ENCODE results near the gene SLC37A1. TPM values are rescaled to one million over a fixed set of nuclear protein-coding genes. Genes with fewer than 3 reads are reported as not detected.

Gene SLC37A1
- total RNA-seq, 1 donor, result 1.7 TPM

DNA sequence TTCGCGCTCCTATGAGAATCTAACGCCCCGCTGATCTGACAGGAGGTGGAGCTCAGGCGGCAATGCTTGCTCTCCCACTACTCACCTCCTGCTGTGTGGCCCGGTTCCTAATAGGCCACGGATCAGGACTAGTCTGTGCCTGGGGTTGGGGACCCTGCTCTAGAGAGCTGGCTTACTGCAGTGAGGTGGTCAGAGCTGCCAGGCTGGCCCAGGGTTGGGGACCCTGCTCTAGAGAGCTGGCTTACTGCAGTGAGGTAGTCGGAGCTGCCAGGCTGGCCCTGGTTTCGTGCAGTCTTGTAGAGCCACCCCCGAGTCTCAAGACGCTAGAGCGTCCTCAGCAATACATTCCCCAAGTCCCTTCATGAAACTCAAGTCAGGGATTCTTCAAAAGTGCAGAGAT, 27.5 kb downstream of the SLC37A1 start:
- no peak overlapping the region for H3K4me3 ChIP-seq (ENCODE audit: low read depth, low read length)
- no peak for TF ChIP-seq CTCF (IDR thresholded peaks at IDR 0.05; ENCODE audit: insufficient read depth, low read depth, low read length)
- DNase-seq (ENCODE audit: low read depth), result no peak

DNA sequence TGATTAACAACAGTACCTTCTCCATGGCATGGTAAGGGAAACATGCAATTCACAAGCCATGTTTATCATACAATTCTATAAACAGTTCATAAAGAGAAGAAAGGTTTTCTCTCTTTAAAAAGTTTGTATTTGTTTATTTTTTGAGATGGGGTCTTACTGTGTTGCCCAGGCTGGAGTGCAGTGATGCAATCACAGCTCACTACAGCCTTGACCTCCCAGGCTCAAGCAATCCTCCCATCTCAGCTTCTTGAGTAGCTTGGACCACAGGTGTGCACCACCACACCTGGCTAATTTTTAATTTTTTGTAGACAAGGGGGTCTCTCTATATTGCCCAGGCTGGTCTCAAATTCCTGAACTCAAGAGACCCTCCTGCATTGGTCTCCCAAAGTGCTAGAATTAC, 28.0 kb downstream of the SLC37A1 start:
- no peak overlapping the region for H3K4me3 ChIP-seq (ENCODE audit: low read depth, low read length)
- TF ChIP-seq CTCF (IDR thresholded peaks at IDR 0.05; ENCODE audit: insufficient read depth, low read depth, low read length), result no peak
- DNase-seq (ENCODE audit: low read depth), result no peak

GRCh38 chr21:42542196-42542595, 28.5 kb downstream of the SLC37A1 start:
- DNase-seq (ENCODE audit: low read depth), result no peak
- H3K4me3 ChIP-seq (ENCODE audit: low read depth, low read length), result no peak overlapping the region
- TF ChIP-seq CTCF (IDR thresholded peaks at IDR 0.05; ENCODE audit: insufficient read depth, low read depth, low read length), result no peak

GRCh38 chr21:42542596-42542995, 28.9 kb downstream of the SLC37A1 start:
- no peak for DNase-seq (ENCODE audit: low read depth)
- TF ChIP-seq CTCF (IDR thresholded peaks at IDR 0.05; ENCODE audit: insufficient read depth, low read depth, low read length), result no peak
- no peak overlapping the region for H3K4me3 ChIP-seq (ENCODE audit: low read depth, low read length)

DNA sequence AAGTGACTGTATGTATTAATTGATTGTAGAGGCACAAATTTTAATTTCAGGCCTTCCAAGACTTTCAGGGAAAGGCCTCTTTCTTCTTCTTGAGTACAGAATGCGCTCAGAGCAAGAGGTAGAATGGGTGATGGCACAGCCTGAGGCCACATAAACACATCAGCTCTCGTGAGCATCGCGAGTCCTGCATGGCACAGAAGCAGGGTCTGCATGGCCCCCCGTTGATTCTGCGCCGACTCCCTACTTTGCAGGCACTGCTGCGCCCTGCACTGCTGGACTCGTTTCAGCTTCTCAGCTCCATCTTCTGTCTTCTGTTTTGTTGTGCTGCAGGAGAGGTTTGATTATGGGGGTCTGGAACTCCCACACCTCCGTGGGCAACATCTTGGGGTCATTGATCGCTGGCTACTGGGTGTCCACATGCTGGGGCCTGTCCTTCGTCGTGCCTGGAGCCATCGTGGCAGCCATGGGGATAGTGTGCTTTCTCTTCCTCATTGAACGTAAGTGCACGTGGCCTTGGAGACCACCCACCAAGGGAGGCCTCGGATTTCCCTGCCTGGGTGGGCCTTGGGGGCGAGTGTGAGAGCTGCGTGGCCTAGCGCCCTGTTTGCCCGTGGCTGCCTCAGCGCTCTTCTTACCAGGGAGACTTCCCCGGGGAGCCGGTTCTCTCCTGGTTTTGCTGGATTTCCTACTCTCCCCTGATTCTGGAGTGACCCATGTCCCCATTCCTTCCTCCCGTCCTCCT, 29.6 kb downstream of the SLC37A1 start:
- no peak for TF ChIP-seq CTCF (IDR thresholded peaks at IDR 0.05; ENCODE audit: insufficient read depth, low read depth, low read length)
- H3K4me3 ChIP-seq (ENCODE audit: low read depth, low read length), result no peak overlapping the region
- no peak for DNase-seq (ENCODE audit: low read depth)

DNA sequence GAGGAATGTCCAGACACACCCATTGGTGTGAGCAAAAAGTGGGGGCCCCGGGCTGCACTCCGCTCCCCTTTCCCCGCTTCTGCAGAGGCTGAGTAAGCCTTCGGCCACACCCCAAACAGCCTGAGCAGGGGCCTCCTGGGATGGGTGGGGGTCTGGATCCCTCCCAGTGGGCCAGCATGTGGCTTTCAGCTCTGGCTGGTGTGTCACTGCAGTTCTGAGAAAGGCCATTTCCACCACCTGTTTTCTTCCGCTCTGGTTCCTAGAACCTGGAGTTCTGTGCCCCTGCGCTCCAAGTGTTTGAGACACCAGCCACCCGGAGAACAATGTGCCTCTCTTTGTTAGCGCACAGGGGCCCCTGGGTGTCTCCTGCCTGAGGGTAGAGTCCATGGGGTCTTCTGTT, 30.9 kb downstream of the SLC37A1 start:
- TF ChIP-seq CTCF (IDR thresholded peaks at IDR 0.05; ENCODE audit: insufficient read depth, low read depth, low read length), result no peak
- DNase-seq (ENCODE audit: low read depth), result no peak
- no peak overlapping the region for H3K4me3 ChIP-seq (ENCODE audit: low read depth, low read length)

GRCh38 chr21:42545317-42545716, 31.7 kb downstream of the SLC37A1 start:
- no peak for TF ChIP-seq CTCF (IDR thresholded peaks at IDR 0.05; ENCODE audit: insufficient read depth, low read depth, low read length)
- no peak for DNase-seq (ENCODE audit: low read depth)
- no peak overlapping the region for H3K4me3 ChIP-seq (ENCODE audit: low read depth, low read length)
